22Rv1 (cell line): ENCODE data around the gene DKK3.

Source experiments
- H3K27ac ChIP-seq: fragments of 450-650 bp; 2 replicates; pipeline ENCODE4 v1.5.1; 2017
- ZFX ChIP-seq: fragments of 450-650 bp; IDR thresholded peaks from 2 replicates; pipeline ENCODE4 v1.6.1; 2017; ENCODE audit warnings: antibody characterized with exemption, borderline replicate concordance
- TF ChIP-seq, protein P1 (sequence below): fragments of 450-650 bp; IDR thresholded peaks from 2 replicates; pipeline ENCODE4 v1.5.1; 2017; ENCODE audit warnings: mild to moderate bottlenecking

Gene DKK3

GRCh38 chr11:12001186-12001585, 7.2 kb downstream of the DKK3 start:
- TF ChIP-seq ZFX: no peak
- TF ChIP-seq, protein P1, sequence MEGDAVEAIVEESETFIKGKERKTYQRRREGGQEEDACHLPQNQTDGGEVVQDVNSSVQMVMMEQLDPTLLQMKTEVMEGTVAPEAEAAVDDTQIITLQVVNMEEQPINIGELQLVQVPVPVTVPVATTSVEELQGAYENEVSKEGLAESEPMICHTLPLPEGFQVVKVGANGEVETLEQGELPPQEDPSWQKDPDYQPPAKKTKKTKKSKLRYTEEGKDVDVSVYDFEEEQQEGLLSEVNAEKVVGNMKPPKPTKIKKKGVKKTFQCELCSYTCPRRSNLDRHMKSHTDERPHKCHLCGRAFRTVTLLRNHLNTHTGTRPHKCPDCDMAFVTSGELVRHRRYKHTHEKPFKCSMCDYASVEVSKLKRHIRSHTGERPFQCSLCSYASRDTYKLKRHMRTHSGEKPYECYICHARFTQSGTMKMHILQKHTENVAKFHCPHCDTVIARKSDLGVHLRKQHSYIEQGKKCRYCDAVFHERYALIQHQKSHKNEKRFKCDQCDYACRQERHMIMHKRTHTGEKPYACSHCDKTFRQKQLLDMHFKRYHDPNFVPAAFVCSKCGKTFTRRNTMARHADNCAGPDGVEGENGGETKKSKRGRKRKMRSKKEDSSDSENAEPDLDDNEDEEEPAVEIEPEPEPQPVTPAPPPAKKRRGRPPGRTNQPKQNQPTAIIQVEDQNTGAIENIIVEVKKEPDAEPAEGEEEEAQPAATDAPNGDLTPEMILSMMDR: no peak
- no peak overlapping the region for H3K27ac ChIP-seq

DNA sequence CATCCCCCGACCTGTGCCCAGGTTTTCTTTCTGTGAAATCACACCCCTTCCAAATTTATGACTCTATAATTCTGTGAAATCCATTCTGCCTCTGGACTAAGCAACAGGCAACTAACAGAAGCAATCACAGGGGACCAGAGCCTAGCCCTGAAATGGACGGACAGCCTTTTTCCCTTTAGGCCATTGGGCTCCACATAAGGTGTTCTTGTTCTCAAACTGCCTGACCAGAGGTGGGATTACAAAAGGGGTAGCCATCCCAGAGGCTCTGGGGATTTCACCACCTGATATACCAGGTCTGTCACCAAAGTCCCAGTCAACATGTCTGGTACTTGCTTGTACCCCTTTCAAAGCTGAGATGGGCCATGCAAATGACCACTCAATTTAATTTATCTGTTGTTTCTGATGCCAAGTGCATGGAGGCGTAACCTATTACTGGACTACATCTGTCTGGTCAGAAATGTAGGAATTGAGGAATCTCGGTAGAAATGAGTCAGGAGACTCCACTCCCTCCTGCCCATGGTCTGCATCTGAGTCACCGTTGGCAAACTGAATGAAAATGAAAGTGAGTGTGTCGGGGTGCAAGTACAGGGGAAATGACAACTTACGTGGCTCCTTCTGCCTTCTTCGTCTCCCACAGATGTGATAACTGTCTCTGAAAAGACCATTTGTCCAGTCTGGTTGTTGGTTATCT, 10.2 kb downstream of the DKK3 start:
- TF ChIP-seq, protein P1: no peak
- no peak for TF ChIP-seq ZFX
- no peak overlapping the region for H3K27ac ChIP-seq

GRCh38 chr11:11997049-11997322, 11.4 kb downstream of the DKK3 start:
- no peak overlapping the region for H3K27ac ChIP-seq
- TF ChIP-seq, protein P1: no peak
- no peak for TF ChIP-seq ZFX

DNA sequence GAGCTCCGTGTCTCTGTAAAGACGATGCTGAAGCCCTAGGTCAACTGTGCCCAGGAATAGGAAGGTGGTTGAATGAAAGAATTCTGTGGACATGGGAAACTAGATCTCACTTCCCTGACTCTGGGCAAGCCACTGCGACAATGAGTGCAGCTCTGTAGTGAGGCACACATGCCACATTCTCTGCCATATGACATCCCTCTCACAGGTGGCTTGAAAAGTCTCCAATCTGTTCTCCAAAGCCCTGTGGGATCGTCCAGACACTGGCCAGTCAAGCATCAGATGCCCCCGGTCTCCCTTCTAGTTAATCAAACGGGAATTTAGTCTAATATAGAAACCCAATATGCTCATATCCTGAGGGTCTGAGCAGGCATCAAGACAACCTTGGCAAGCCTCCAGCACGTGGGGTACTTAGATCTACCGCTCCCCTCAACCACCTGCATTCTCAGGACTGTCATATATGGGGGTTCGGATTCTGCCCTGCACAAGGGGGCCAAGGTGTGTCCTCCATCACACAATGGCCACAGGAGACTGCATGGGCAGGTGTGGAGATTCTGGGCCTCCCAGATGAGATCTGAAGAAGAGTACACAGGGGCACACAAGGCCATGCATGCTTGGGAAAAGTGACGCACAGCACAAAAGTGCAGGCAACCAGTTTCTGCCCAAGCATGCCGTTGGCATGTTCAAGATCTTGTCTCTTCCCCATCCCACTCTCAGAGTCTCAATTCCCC, 11.9 kb downstream of the DKK3 start:
- H3K27ac ChIP-seq: no peak overlapping the region
- TF ChIP-seq ZFX: no peak
- TF ChIP-seq, protein P1: no peak

DNA sequence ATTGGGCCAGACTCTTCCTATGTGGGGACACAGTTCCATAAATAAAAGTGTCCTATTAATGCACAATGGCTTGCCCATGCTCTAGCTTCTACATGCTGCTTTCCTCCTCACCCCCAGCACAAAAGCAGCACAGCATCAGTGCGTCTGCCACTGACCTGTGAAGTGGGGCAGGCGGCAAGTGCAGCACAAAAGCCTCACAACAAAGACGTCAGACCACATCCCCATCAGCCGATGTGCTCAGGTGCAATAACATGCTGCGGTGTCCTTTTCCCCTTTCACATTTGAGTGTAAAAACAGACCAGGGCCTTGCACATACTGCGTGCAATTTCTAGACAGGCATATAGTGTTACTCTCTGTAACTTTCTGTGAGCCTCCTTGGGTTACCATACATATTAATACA, 12.8 kb downstream of the DKK3 start:
- TF ChIP-seq ZFX: no peak
- TF ChIP-seq, protein P1: no peak
- H3K27ac ChIP-seq: no peak overlapping the region

GRCh38 chr11:11993839-11994238, 14.6 kb downstream of the DKK3 start:
- no peak overlapping the region for H3K27ac ChIP-seq
- TF ChIP-seq ZFX: no peak
- TF ChIP-seq, protein P1: no peak
